GM21367 (cell line): ENCODE results near the gene NEFH.
"Not testable (repeated sequence)": the region's sequence is repeated elsewhere in the genome, so short reads cannot be mapped to it uniquely, and the experiment has no call there.

Source experiments
- ATAC-seq: cut with Tn5 transposase; IDR thresholded peaks from one replicate; pipeline ENCODE4 v1.9.1; 2021; ENCODE audit not compliant: unreplicated experiment

The NEFH gene, protein sequence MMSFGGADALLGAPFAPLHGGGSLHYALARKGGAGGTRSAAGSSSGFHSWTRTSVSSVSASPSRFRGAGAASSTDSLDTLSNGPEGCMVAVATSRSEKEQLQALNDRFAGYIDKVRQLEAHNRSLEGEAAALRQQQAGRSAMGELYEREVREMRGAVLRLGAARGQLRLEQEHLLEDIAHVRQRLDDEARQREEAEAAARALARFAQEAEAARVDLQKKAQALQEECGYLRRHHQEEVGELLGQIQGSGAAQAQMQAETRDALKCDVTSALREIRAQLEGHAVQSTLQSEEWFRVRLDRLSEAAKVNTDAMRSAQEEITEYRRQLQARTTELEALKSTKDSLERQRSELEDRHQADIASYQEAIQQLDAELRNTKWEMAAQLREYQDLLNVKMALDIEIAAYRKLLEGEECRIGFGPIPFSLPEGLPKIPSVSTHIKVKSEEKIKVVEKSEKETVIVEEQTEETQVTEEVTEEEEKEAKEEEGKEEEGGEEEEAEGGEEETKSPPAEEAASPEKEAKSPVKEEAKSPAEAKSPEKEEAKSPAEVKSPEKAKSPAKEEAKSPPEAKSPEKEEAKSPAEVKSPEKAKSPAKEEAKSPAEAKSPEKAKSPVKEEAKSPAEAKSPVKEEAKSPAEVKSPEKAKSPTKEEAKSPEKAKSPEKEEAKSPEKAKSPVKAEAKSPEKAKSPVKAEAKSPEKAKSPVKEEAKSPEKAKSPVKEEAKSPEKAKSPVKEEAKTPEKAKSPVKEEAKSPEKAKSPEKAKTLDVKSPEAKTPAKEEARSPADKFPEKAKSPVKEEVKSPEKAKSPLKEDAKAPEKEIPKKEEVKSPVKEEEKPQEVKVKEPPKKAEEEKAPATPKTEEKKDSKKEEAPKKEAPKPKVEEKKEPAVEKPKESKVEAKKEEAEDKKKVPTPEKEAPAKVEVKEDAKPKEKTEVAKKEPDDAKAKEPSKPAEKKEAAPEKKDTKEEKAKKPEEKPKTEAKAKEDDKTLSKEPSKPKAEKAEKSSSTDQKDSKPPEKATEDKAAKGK

GRCh38 chr22:29479417-29480261 lies at the start of gene NEFH:
Gene NEFH (plus strand): TSS chr22:29480218. CDS start chr22:29480263, 45 bp downstream.
- ATAC-seq: no peak

DNA sequence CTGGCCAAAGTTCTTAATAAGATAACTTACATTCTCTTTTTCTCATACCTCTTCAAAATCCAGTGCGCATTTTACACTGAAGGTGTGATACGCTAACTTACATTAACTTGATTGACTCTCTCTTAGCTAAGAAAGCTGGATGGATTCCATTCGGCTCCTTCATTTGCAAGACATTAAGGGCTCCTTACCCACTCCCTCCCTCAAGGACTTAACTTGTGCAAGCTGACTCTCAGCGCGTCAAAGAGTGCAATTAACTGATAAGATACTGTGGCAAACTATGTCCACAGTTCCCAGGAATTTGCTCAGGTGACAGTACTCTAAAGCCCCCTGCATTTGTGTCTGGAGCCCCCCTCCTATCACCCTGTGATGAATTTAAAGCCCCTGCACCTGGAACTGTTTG lies 48.0 kb upstream of the NEFH start:
- ATAC-seq: no peak

DNA sequence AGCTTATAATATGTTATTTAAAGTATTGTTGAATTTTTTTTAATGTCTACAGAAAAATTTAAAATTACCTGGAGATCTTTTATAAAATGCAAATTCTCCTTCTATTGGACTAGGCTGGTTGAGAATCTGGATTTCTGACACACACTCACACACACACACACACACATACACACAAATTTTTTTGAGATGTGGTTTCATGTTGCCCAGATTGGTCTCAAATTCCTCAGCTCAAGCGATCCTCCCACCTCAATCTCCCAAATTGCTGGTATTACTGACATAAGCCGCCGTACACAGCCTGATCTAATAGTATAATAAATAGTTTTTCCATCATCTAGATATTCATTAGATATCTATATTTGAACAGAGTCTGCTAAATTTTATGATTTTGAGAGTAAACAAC lies 46.2 kb upstream of the NEFH start:
- no peak for ATAC-seq

- ATAC-seq: no peak
Observed at GRCh38 chr22:29434288-29434687, 45.7 kb upstream of the NEFH start.

GRCh38 chr22:29435236-29436136 lies 44.5 kb upstream of the NEFH start:
- no peak for ATAC-seq

GRCh38 chr22:29438283-29438682 lies 41.7 kb upstream of the NEFH start, which contains the start of gene RFPL1:
Gene RFPL1 (plus strand): TSS chr22:29438583.
- not testable (repeated sequence) for ATAC-seq

GRCh38 chr22:29442976-29443375 lies 37.0 kb upstream of the NEFH start:
- no peak for ATAC-seq

- no peak for ATAC-seq
Observed at GRCh38 chr22:29443452-29443851, 36.6 kb upstream of the NEFH start.

GRCh38 chr22:29443861-29444792 lies 35.9 kb upstream of the NEFH start:
- ATAC-seq: no peak

- no peak for ATAC-seq
Observed at GRCh38 chr22:29445508-29445907, 34.5 kb upstream of the NEFH start.

GRCh38 chr22:29447906-29448305 lies 32.1 kb upstream of the NEFH start:
- ATAC-seq: no peak

GRCh38 chr22:29449296-29449875 lies 30.6 kb upstream of the NEFH start:
- no peak for ATAC-seq

- no peak for ATAC-seq
Observed at GRCh38 chr22:29450222-29450621, 29.8 kb upstream of the NEFH start.

DNA sequence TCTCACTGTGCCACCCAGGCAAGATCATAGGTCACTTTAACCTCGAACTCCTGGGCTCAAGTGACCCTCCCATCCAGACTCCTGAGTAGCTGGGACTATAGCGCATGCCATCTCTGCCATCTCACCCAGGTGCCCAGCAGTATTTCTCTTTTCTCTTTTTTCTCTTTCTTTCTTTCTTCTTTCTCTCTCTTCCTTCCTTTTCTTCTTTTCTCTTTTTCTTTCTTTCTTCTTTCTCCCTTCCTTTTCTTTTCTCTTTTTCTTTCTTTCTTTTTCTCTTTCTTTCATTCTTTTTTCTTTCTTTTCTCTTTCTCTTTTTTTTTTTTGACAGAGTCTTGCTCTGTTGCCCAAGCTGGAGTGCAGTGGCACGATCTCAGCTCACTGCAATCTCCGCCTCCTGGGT lies 28.2 kb upstream of the NEFH start:
- ATAC-seq: no peak

GRCh38 chr22:29454276-29454675 lies 25.7 kb upstream of the NEFH start:
- no peak for ATAC-seq

- ATAC-seq: no peak
Observed at GRCh38 chr22:29456211-29456671, 23.8 kb upstream of the NEFH start.

DNA sequence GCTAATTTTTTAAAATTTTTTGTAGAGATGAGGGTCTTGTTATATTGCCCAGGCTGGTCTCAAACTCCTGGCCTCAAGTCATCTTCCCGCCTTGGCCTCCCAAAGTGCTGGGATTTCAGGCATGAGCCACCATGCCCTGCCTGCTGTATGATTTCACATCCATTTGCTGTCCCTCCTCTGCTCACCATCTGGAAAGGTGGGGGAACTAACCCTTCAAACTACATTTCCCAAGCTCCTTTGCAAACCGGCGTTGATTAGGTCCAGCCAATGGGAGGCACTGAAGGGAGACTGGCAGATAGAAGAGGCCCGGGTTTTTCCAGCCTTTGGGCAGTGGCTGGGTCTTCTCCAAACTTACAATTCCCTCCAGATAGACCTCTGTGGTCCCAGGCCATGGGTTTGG lies 22.3 kb upstream of the NEFH start:
- no peak for ATAC-seq

DNA sequence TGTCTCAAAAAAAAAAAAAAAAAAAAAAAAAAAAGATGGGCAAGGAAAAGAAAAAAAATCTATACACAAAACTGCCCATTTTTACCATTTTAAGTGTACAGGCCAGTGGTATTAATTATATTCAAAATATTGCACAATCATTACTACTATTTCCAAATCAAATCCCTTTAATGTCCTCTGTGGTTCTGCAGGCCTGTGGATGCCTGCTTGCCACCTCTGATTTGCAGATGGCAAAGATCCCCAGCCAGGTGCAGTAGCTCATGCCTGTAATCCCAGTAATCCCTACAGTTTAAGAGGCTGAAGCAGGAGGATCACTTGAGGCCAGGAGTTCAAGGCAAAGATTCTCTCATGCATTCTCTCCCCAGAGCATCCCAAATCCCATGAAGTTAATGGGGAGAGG lies 21.5 kb upstream of the NEFH start:
- no peak for ATAC-seq
